ENCODE measurements around the gene CBARP. TPM values are rescaled to one million over a fixed set of nuclear protein-coding genes. Genes with fewer than 3 reads are reported as not detected.

CBARP gene
- total and polyA plus RNA-seq, 9 of the 15 experiments (the other 6 are each of a cell fraction or from before 2014, with no cell fraction given): 0.03 to 8.9 (median 1.2) TPM; not detected in 1

GRCh38 chr19:1275260-1275975, 37.6 kb upstream of the CBARP start, which contains the start of gene FAM174C (continued):
- TF ChIP-seq CHD7 (IDR thresholded peaks at IDR 0.05; ENCODE audit: low read depth, low read length) (no peak), HOXB6 (CRISPR knock-in tag; IDR thresholded peaks at IDR 0.05; ENCODE audit: borderline replicate concordance) (no peak), HDGF (IDR thresholded peaks at IDR 0.05) (no peak), ELK1 (CRISPR knock-in tag; IDR thresholded peaks at IDR 0.05) (no peak), NR2C1 (IDR thresholded peaks at IDR 0.05) (no peak; the same call in 1 of the 2 replicates), NR2C1 (tag; IDR thresholded peaks at IDR 0.05) (no peak), MTA2 (IDR thresholded peaks at IDR 0.05; ENCODE audit: low read depth) (no peak), ETV1 (tag; conservative IDR thresholded peaks at IDR 0.05; ENCODE audit: low read depth) (no peak), U2AF1 (optimal IDR thresholded peaks at IDR 0.05; ENCODE audit: low read depth, low read length) (no peak), POLR2A (conservative IDR thresholded peaks at IDR 0.05) (peak; percentile 90), SUPT5H (IDR thresholded peaks at IDR 0.05) (peak; percentile 92; the same call in 1 of the 2 replicates), BHLHE40 (IDR thresholded peaks at IDR 0.05; ENCODE audit: low read length) (peak; percentile 95), E2F3 (CRISPR knock-in tag; IDR thresholded peaks at IDR 0.05) (peak; percentile 64; the same call in 1 of the 2 replicates), ZNF76 (CRISPR knock-in tag; IDR thresholded peaks at IDR 0.05; ENCODE audit: borderline replicate concordance) (peak; percentile 5; the same call in 1 of the 2 replicates)
- TF ChIP-seq, protein P1, sequence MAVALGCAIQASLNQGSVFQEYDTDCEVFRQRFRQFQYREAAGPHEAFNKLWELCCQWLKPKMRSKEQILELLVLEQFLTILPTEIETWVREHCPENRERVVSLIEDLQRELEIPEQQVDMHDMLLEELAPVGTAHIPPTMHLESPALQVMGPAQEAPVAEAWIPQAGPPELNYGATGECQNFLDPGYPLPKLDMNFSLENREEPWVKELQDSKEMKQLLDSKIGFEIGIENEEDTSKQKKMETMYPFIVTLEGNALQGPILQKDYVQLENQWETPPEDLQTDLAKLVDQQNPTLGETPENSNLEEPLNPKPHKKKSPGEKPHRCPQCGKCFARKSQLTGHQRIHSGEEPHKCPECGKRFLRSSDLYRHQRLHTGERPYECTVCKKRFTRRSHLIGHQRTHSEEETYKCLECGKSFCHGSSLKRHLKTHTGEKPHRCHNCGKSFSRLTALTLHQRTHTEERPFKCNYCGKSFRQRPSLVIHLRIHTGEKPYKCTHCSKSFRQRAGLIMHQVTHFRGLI (CRISPR knock-in tag; IDR thresholded peaks at IDR 0.05): no peak

Measured in K562 (cell line).